Endothelial cell of umbilical vein (primary cell): ENCODE data around the gene SIRPB1. TPM values are rescaled to one million over a fixed set of nuclear protein-coding genes. Genes with fewer than 3 reads are reported as not detected.

Source experiments
- BruUV-seq: library from RNA; stranded (reverse); fragments of 400-500 nt; replicated peaks from 2 replicates; lab custom pipeline; 2021; lab: Mats Ljungman, UMichigan
- CTCF ChIA-PET: fragments of 300-600, 350-600 bp; sonication (Branson Sonifier 250); formaldehyde crosslinking; loops from one replicate; lab custom pipeline; 2021; ENCODE audit warnings: antibody characterized with exemption, inconsistent platforms; lab: Charles Lee
- POLR2A ChIA-PET: fragments of 300-600, 350-600 bp; sonication (Branson Sonifier 250); formaldehyde crosslinking; loops from one replicate; lab custom pipeline; 2021; ENCODE audit warnings: antibody characterized with exemption, inconsistent platforms; lab: Charles Lee
- DNase-seq: peaks from one replicate; pipeline ENCODE4 v3.0.0-alpha.2; 2011; ENCODE audit warnings: low read depth, low spot score
- FAIRE-seq: peaks from 2 replicates; lab custom pipeline; 2011; peaks lifted over from hg19 to GRCh38; lab: Jason Lieb, UNC
- H2AFZ ChIP-seq: 2 replicates; pipeline ENCODE4 v1.6.0; 2012; ENCODE audit warnings: low read depth, low read length, control low read depth, inconsistent platforms
- H3K27ac ChIP-seq: 2 replicates; pipeline ENCODE4 v1.5.1; 2011; ENCODE audit warnings: low read depth, mild to moderate bottlenecking, control low read depth, low read length, moderate library complexity; ENCODE audit not compliant: insufficient read depth
- H3K27me3 ChIP-seq, 2 experiments: 2 replicates each; pipeline versions ENCODE4 v1.6.0 to v1.6.1; 2011; ENCODE audit warnings: low read length in 2 of 2, mixed read lengths in 1 of 2; ENCODE audit not compliant: control insufficient read depth in 2 of 2, insufficient read depth in 2 of 2
- H3K36me3 ChIP-seq, 2 experiments: 2 replicates in 1 of 2; 3 replicates in 1 of 2; pipeline ENCODE4 v1.5.1; 2011; ENCODE audit warnings: low read length in 2 of 2, mild to moderate bottlenecking in 1 of 2, moderate library complexity in 1 of 2; ENCODE audit not compliant: control insufficient read depth in 2 of 2, insufficient read depth in 2 of 2; ENCODE audit errors: extremely low read depth in 1 of 2
- H3K4me1 ChIP-seq: 3 replicates; pipeline ENCODE4 v1.5.1; 2011; ENCODE audit warnings: mild to moderate bottlenecking, low read length; ENCODE audit not compliant: control insufficient read depth, insufficient read depth; ENCODE audit errors: extremely low read depth
- H3K4me2 ChIP-seq: 2 replicates; pipeline ENCODE4 v1.6.1; 2011; ENCODE audit warnings: low read length, control low read depth, mixed read lengths; ENCODE audit not compliant: insufficient read depth
- H3K4me3 ChIP-seq, 3 experiments: fragments of 200-600 bp in 1 of 3; sonication (generic), shearing (Covaris generic) in 1 of 3; replicated peaks in 1 of 3; 2 replicates each; pipeline ENCODE4 v1.5.1; 2011 to 2016; ENCODE audit warnings: control low read depth in 3 of 3, low read length in 3 of 3, mild to moderate bottlenecking in 2 of 3, inconsistent platforms in 1 of 3, low read depth in 1 of 3, moderate library complexity in 1 of 3; ENCODE audit not compliant: insufficient read depth in 1 of 3
- H3K79me2 ChIP-seq: 2 replicates; pipeline ENCODE4 v1.6.0; 2012; ENCODE audit warnings: low read length, inconsistent platforms; ENCODE audit not compliant: control insufficient read depth, insufficient read depth
- H3K9ac ChIP-seq: replicated peaks from 2 replicates; pipeline ENCODE3; 2011; ENCODE audit warnings: low read length, control low read depth; ENCODE audit not compliant: insufficient read depth; ENCODE audit errors: extremely low read depth
- H3K9me1 ChIP-seq: replicated peaks from 3 replicates; pipeline ENCODE4 v1.6.0; 2011; ENCODE audit warnings: mild to moderate bottlenecking, low read length; ENCODE audit not compliant: control insufficient read depth, insufficient read depth; ENCODE audit errors: extremely low read depth
- H3K9me3 ChIP-seq: replicated peaks from 2 replicates; pipeline ENCODE4 v1.5.1; 2012; ENCODE audit warnings: low read length, inconsistent platforms; ENCODE audit not compliant: control insufficient read depth, insufficient read depth
- H4K20me1 ChIP-seq: replicated peaks from 2 replicates; pipeline ENCODE3; 2011; ENCODE audit warnings: mild to moderate bottlenecking, low read length; ENCODE audit not compliant: control insufficient read depth, insufficient read depth; ENCODE audit errors: extremely low read depth
- EZH2 ChIP-seq: IDR thresholded peaks from 2 replicates; pipeline ENCODE4 v1.6.1; 2012; ENCODE audit warnings: borderline replicate concordance, low read depth, mild to moderate bottlenecking, moderate library complexity, low read length, inconsistent platforms; ENCODE audit not compliant: severe bottlenecking
- FOS ChIP-seq: IDR thresholded peaks from 2 replicates; pipeline ENCODE4 v1.6.1; 2011; ENCODE audit warnings: mild to moderate bottlenecking, low read length, moderate library complexity, borderline replicate concordance; ENCODE audit not compliant: insufficient read depth
- GATA2 ChIP-seq: IDR thresholded peaks from 2 replicates; pipeline ENCODE4 v1.7.0; 2011; ENCODE audit warnings: low read depth, mild to moderate bottlenecking, moderate library complexity, mixed read lengths, low read length; ENCODE audit not compliant: insufficient read length, insufficient read depth
- JUN ChIP-seq: IDR thresholded peaks from 2 replicates; pipeline ENCODE4 v1.6.1; 2011; ENCODE audit warnings: borderline replicate concordance, low read depth; ENCODE audit not compliant: insufficient read length, insufficient read depth
- MYC ChIP-seq: IDR thresholded peaks from one replicate; pipeline ENCODE4 v1.6.1; 2011; ENCODE audit warnings: mild to moderate bottlenecking, low read depth, low read length
- POLR2A ChIP-seq: IDR thresholded peaks from 2 replicates; pipeline ENCODE4 v1.6.1; 2012; ENCODE audit warnings: low read depth, mild to moderate bottlenecking, control low read depth, low read length
- POLR2AphosphoS5 ChIP-seq: IDR thresholded peaks from 2 replicates; pipeline ENCODE4 v1.6.1; 2012; ENCODE audit warnings: low read depth, mild to moderate bottlenecking, control low read depth, low read length, moderate library complexity; ENCODE audit not compliant: insufficient read depth
- dilution Hi-C: fragments of 300-500 bp; cut with MboI; formaldehyde crosslinking; loops from one replicate; pipeline ENCODE4 v1.15.0; 2019; ENCODE audit warnings: low sequenced_read_pairs; ENCODE audit not compliant: extremely low pct_ligation_motif_present
- intact Hi-C: fragments of 100-400 bp; cut with micrococcal nuclease; formaldehyde crosslinking; loops from one replicate; pipeline ENCODE4 v1.10.0; 2022
- polyA plus RNA-seq, 4 experiments: library from polyadenylated mRNA; depleted of rRNA in 3 of 4; stranded (reverse) in 3 of 4; unstranded in 1 of 4; fragments of >200 nt; gene quantifications; 2 replicates each; pipeline versions ENCODE4 v1.2.1 to v1.2.3, GENCODE V29; 2011 to 2012; ENCODE audit warnings: missing spikeins in 1 of 4
- total RNA-seq: library from RNA; stranded (reverse); gene quantifications from 2 replicates; pipeline ENCODE4 v1.2.3, GENCODE V29; 2021
- TF ChIP-seq, protein P1 (sequence below), 2 donors: IDR thresholded peaks; 1 replicate in 1 of 2; 2 replicates in 1 of 2; pipeline ENCODE4 v1.5.1; 2011; ENCODE audit warnings: low read length in 2 of 2, mild to moderate bottlenecking in 2 of 2, moderate library complexity in 2 of 2, control low read depth in 1 of 2, inconsistent platforms in 1 of 2, low read depth in 1 of 2; ENCODE audit not compliant: insufficient read depth in 1 of 2; ENCODE audit errors: extremely low read depth in 1 of 2
- TF ChIP-seq, protein P2 (sequence below): IDR thresholded peaks from 2 replicates; pipeline ENCODE4 v1.6.1; 2011; ENCODE audit not compliant: insufficient read depth, insufficient read length

SIRPB1 gene
- total and polyA plus RNA-seq, 2 donors (not counting 3 experiments of a cell fraction or from before 2014, with no cell fraction given), result 0.10 to 6.5 TPM

DNA sequence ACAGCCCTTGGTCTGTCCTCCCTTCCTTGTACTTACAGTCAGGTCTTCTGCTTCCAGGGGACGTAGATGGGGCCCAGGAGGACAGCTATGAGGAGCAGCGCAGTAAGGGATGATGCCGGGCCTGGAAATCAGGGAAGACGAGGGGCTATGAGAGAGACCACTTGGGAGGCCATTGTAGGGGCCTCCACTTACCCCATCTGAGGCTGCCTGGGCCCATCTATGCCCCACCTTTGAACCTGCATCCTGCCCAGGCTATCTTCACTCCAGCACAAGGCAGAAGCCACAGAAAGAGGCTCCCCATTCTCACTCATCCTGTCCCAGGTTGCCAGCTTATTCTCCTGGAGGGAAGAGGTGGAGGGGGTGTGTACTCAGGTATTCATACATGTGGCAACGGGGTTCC lies 10.4 kb upstream of the SIRPB1 start:
- dilution Hi-C loops, result no loop called here
- no peak for TF ChIP-seq POLR2A
- TF ChIP-seq, protein P1, sequence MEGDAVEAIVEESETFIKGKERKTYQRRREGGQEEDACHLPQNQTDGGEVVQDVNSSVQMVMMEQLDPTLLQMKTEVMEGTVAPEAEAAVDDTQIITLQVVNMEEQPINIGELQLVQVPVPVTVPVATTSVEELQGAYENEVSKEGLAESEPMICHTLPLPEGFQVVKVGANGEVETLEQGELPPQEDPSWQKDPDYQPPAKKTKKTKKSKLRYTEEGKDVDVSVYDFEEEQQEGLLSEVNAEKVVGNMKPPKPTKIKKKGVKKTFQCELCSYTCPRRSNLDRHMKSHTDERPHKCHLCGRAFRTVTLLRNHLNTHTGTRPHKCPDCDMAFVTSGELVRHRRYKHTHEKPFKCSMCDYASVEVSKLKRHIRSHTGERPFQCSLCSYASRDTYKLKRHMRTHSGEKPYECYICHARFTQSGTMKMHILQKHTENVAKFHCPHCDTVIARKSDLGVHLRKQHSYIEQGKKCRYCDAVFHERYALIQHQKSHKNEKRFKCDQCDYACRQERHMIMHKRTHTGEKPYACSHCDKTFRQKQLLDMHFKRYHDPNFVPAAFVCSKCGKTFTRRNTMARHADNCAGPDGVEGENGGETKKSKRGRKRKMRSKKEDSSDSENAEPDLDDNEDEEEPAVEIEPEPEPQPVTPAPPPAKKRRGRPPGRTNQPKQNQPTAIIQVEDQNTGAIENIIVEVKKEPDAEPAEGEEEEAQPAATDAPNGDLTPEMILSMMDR (IDR thresholded peaks at IDR 0.05; ENCODE audit: extremely low read depth in 1 of 2, insufficient read depth in 1 of 2, low read depth in 1 of 2, low read length in 2 of 2), result no peak
- no peak for TF ChIP-seq JUN
- TF ChIP-seq GATA2, result no peak
- TF ChIP-seq EZH2, result no peak
- no peak for TF ChIP-seq FOS
- TF ChIP-seq MYC, result no peak
- TF ChIP-seq POLR2AphosphoS5, result no peak
- TF ChIP-seq, protein P2, sequence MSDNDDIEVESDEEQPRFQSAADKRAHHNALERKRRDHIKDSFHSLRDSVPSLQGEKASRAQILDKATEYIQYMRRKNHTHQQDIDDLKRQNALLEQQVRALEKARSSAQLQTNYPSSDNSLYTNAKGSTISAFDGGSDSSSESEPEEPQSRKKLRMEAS, result no peak
- Histone ChIP-seq H3K4me3 (no peak overlapping the region), H4K20me1 (no peaks in the 10 kb centered on the region), H3K9me3 (no peaks in the 10 kb centered on the region), H2AFZ (no peak overlapping the region), H3K4me1 (peaks cover 20% of the 10 kb centered on the region), H3K79me2 (no peaks in the 10 kb centered on the region), H3K27me3 (no peaks in the 10 kb centered on the region), H3K27ac (no peak overlapping the region), H3K9me1 (no peaks in the 10 kb centered on the region), H3K9ac (no peak overlapping the region), H3K4me2 (no peak overlapping the region), H3K36me3 (no peaks in the 10 kb centered on the region)
- FAIRE-seq (no peak), DNase-seq (no peak)
- CTCF ChIA-PET, result interaction anchor here (1.2 to 2.7 kb wide), 3 partner anchors 40 to 127 kb away, joined by 3 to 10 read pairs (median 3); no protein-coding TSS in a partner anchor
- no TSS peak for BruUV-seq
- intact Hi-C loops, result no loop called here
- POLR2A ChIA-PET, result no interaction called here
